Measurements from ENCODE around the gene TBXT.

The TBXT gene

GRCh38 chr6:166119116-166119911, 48.3 kb downstream of the TBXT start:
- Histone ChIP-seq H4K20me1 (ENCODE audit: low read depth, low read length) (no peaks in the 10 kb centered on the region), H3K4me3 (ENCODE audit: insufficient read depth, low read length, poor library complexity, severe bottlenecking) (no peak overlapping the region), H3K27me3 (ENCODE audit: low read length) (no peaks in the 10 kb centered on the region), H3K27ac (ENCODE audit: low read depth, low read length) (no peak overlapping the region), H3K79me2 (ENCODE audit: insufficient read depth, low read length) (no peaks in the 10 kb centered on the region), H3K9me2 (replicated peaks; ENCODE audit: insufficient read depth, low read length) (no peaks in the 10 kb centered on the region), H3K9me3 (ENCODE audit: insufficient read depth, low read length) (0 out of 2 replicates have a peak, but pooled peaks cover 5% of the 10 kb centered on the region), H3K4me2 (ENCODE audit: low read depth, low read length, poor library complexity, severe bottlenecking) (no peak overlapping the region), H3F3A (ENCODE audit: insufficient read depth) (no peaks in the 10 kb centered on the region), H3K9ac (ENCODE audit: low read length) (no peak overlapping the region), H2AFZ (ENCODE audit: low read depth, low read length, severe bottlenecking) (no peak overlapping the region), H3K36me3 (ENCODE audit: low read length) (no peaks in the 10 kb centered on the region)
- TF ChIP-seq EZH2phosphoT487 (conservative IDR thresholded peaks at IDR 0.05; ENCODE audit: low read length): no peak
- no peak for TF ChIP-seq CTCF (IDR thresholded peaks at IDR 0.05; ENCODE audit: insufficient read depth, low read length, poor library complexity, severe bottlenecking)

GRCh38 chr6:166115609-166116008, 52.0 kb downstream of the TBXT start:
- Histone ChIP-seq H3K4me3 (ENCODE audit: insufficient read depth, low read length, poor library complexity, severe bottlenecking) (no peak overlapping the region), H3K4me2 (ENCODE audit: low read depth, low read length, poor library complexity, severe bottlenecking) (no peak overlapping the region), H3K9ac (ENCODE audit: low read length) (no peak overlapping the region), H3K79me2 (ENCODE audit: insufficient read depth, low read length) (no peaks in the 10 kb centered on the region), H2AFZ (ENCODE audit: low read depth, low read length, severe bottlenecking) (no peak overlapping the region), H3K27me3 (ENCODE audit: low read length) (no peaks in the 10 kb centered on the region), H3K36me3 (ENCODE audit: low read length) (no peaks in the 10 kb centered on the region), H3F3A (ENCODE audit: insufficient read depth) (no peaks in the 10 kb centered on the region), H3K9me2 (replicated peaks; ENCODE audit: insufficient read depth, low read length) (no peaks in the 10 kb centered on the region), H4K20me1 (ENCODE audit: low read depth, low read length) (no peaks in the 10 kb centered on the region), H3K9me3 (ENCODE audit: insufficient read depth, low read length) (0 out of 2 replicates have a peak, but pooled peaks cover 5% of the 10 kb centered on the region), H3K27ac (ENCODE audit: low read depth, low read length) (no peak overlapping the region)
- no peak for TF ChIP-seq CTCF (IDR thresholded peaks at IDR 0.05; ENCODE audit: insufficient read depth, low read length, poor library complexity, severe bottlenecking)
- no peak for TF ChIP-seq EZH2phosphoT487 (conservative IDR thresholded peaks at IDR 0.05; ENCODE audit: low read length)

- no peaks in the 10 kb centered on the region for H3K9me2 ChIP-seq (replicated peaks; ENCODE audit: insufficient read depth, low read length)
- H3K4me3 ChIP-seq (ENCODE audit: insufficient read depth, low read length, poor library complexity, severe bottlenecking): no peak overlapping the region
- H3F3A ChIP-seq (ENCODE audit: insufficient read depth): no peaks in the 10 kb centered on the region
- no peak overlapping the region for H2AFZ ChIP-seq (ENCODE audit: low read depth, low read length, severe bottlenecking)
- H3K27ac ChIP-seq (ENCODE audit: low read depth, low read length): no peak overlapping the region
- H3K9me3 ChIP-seq (ENCODE audit: insufficient read depth, low read length): 0 out of 2 replicates have a peak, but pooled peaks cover 5% of the 10 kb centered on the region
- no peak for TF ChIP-seq CTCF (IDR thresholded peaks at IDR 0.05; ENCODE audit: insufficient read depth, low read length, poor library complexity, severe bottlenecking)
- H3K79me2 ChIP-seq (ENCODE audit: insufficient read depth, low read length): no peaks in the 10 kb centered on the region
- no peak overlapping the region for H3K4me2 ChIP-seq (ENCODE audit: low read depth, low read length, poor library complexity, severe bottlenecking)
- H3K9ac ChIP-seq (ENCODE audit: low read length): no peak overlapping the region
- no peaks in the 10 kb centered on the region for H3K27me3 ChIP-seq (ENCODE audit: low read length)
- no peaks in the 10 kb centered on the region for H3K36me3 ChIP-seq (ENCODE audit: low read length)
- no peaks in the 10 kb centered on the region for H4K20me1 ChIP-seq (ENCODE audit: low read depth, low read length)
Measured at GRCh38 chr6:166112580-166112979, 55.1 kb downstream of the TBXT start.
